Measurements from ENCODE around the gene MAGED2. TPM values are rescaled to one million over a fixed set of nuclear protein-coding genes. Genes with fewer than 3 reads are reported as not detected.
A peak's percentile ranks its signal among the peaks of the same experiment; 100 is the strongest.

Gene MAGED2
- total RNA-seq, 1 donor from 2014 or later, result 25.7 TPM

GRCh38 chrX:54799046-54799445 is 8.5 kb upstream of the MAGED2 start:
- H3K36me3 Mint-ChIP-seq (ENCODE audit: low read depth), result no peaks in the 10 kb centered on the region
- intact Hi-C loops (cut with micrococcal nuclease), result no loop called here
- no peaks in the 10 kb centered on the region for H3K9me3 Mint-ChIP-seq
- H3K4me1 Mint-ChIP-seq (ENCODE audit: low read depth), result no peaks in the 10 kb centered on the region
- no peak for DNase-seq (ENCODE audit: low spot score)
- H3K27me3 Mint-ChIP-seq (ENCODE audit: insufficient read depth), result peaks cover 2% of the 10 kb centered on the region
- no peak overlapping the region for H3K27ac Mint-ChIP-seq
- no peak overlapping the region for H3K4me3 Mint-ChIP-seq

- H3K27ac Mint-ChIP-seq, result peak overlapping the region; percentile 85
- H3K4me1 Mint-ChIP-seq (ENCODE audit: low read depth), result peaks cover 17% of the 10 kb centered on the region
- peak; percentile 6 for DNase-seq (ENCODE audit: low spot score)
- peaks cover 10% of the 10 kb centered on the region for H3K27me3 Mint-ChIP-seq (ENCODE audit: insufficient read depth)
- intact Hi-C loops (cut with micrococcal nuclease), result loop anchor here (1.0 to 5.0 kb wide), 9 partner anchors 169 to 1424 kb away; partner anchors contain the start of genes APEX2, GNL3L, KLF8 and PHF8
- H3K9me3 Mint-ChIP-seq, result no peaks in the 10 kb centered on the region
- peak overlapping the region; percentile 89 for H3K4me3 Mint-ChIP-seq
- peaks cover 9% of the 10 kb centered on the region for H3K36me3 Mint-ChIP-seq (ENCODE audit: low read depth)
These were observed 612 bp downstream of the MAGED2 start for GRCh38 chrX:54808109-54808604.

GRCh38 chrX:54808605-54809483 is 1.3 kb downstream of the MAGED2 start:
- H3K9me3 Mint-ChIP-seq, result no peaks in the 10 kb centered on the region
- H3K4me3 Mint-ChIP-seq, result peak overlapping the region; percentile 89
- peaks cover 17% of the 10 kb centered on the region for H3K4me1 Mint-ChIP-seq (ENCODE audit: low read depth)
- peaks cover 10% of the 10 kb centered on the region for H3K27me3 Mint-ChIP-seq (ENCODE audit: insufficient read depth)
- peaks cover 15% of the 10 kb centered on the region for H3K36me3 Mint-ChIP-seq (ENCODE audit: low read depth)
- peak; percentile 88 for DNase-seq (ENCODE audit: low spot score)
- peak overlapping the region; percentile 85 for H3K27ac Mint-ChIP-seq
- intact Hi-C loops (cut with micrococcal nuclease), result loop anchor here (1.0 to 5.0 kb wide), 9 partner anchors 170 to 1423 kb away; partner anchors contain the start of genes APEX2, GNL3L, KLF8 and PHF8

GRCh38 chrX:54810532-54810931 is 3.0 kb downstream of the MAGED2 start:
- intact Hi-C loops (cut with micrococcal nuclease), result no loop called here
- H3K9me3 Mint-ChIP-seq, result no peaks in the 10 kb centered on the region
- H3K36me3 Mint-ChIP-seq (ENCODE audit: low read depth), result peaks cover 16% of the 10 kb centered on the region
- H3K27me3 Mint-ChIP-seq (ENCODE audit: insufficient read depth), result peaks cover 7% of the 10 kb centered on the region
- no peak overlapping the region for H3K27ac Mint-ChIP-seq
- peaks cover 17% of the 10 kb centered on the region for H3K4me1 Mint-ChIP-seq (ENCODE audit: low read depth)
- no peak for DNase-seq (ENCODE audit: low spot score)
- peak overlapping the region; percentile 57 for H3K4me3 Mint-ChIP-seq

- peaks cover 17% of the 10 kb centered on the region for H3K4me1 Mint-ChIP-seq (ENCODE audit: low read depth)
- peak overlapping the region; percentile 35 for H3K4me3 Mint-ChIP-seq
- DNase-seq (ENCODE audit: low spot score), result no peak
- H3K36me3 Mint-ChIP-seq (ENCODE audit: low read depth), result peaks cover 21% of the 10 kb centered on the region
- intact Hi-C loops (cut with micrococcal nuclease), result no loop called here
- H3K9me3 Mint-ChIP-seq, result no peaks in the 10 kb centered on the region
- H3K27me3 Mint-ChIP-seq (ENCODE audit: insufficient read depth), result peaks cover 4% of the 10 kb centered on the region
- H3K27ac Mint-ChIP-seq, result no peak overlapping the region
These were observed 3.8 kb downstream of the MAGED2 start for GRCh38 chrX:54811301-54811885.

- intact Hi-C loops (cut with micrococcal nuclease), result no loop called here
- peaks cover 4% of the 10 kb centered on the region for H3K27me3 Mint-ChIP-seq (ENCODE audit: insufficient read depth)
- H3K4me3 Mint-ChIP-seq, result no peak overlapping the region
- H3K4me1 Mint-ChIP-seq (ENCODE audit: low read depth), result peaks cover 15% of the 10 kb centered on the region
- DNase-seq (ENCODE audit: low spot score), result no peak
- no peak overlapping the region for H3K27ac Mint-ChIP-seq
- H3K9me3 Mint-ChIP-seq, result no peaks in the 10 kb centered on the region
- peaks cover 21% of the 10 kb centered on the region for H3K36me3 Mint-ChIP-seq (ENCODE audit: low read depth)
These were observed 4.8 kb downstream of the MAGED2 start for GRCh38 chrX:54812306-54812705.

- no peak for DNase-seq (ENCODE audit: low spot score)
- H3K9me3 Mint-ChIP-seq, result no peaks in the 10 kb centered on the region
- H3K27ac Mint-ChIP-seq, result no peak overlapping the region
- peaks cover 13% of the 10 kb centered on the region for H3K36me3 Mint-ChIP-seq (ENCODE audit: low read depth)
- H3K4me3 Mint-ChIP-seq, result no peak overlapping the region
- intact Hi-C loops (cut with micrococcal nuclease), result no loop called here
- H3K4me1 Mint-ChIP-seq (ENCODE audit: low read depth), result peaks cover 5% of the 10 kb centered on the region
- no peaks in the 10 kb centered on the region for H3K27me3 Mint-ChIP-seq (ENCODE audit: insufficient read depth)
These were observed 9.8 kb downstream of the MAGED2 start for GRCh38 chrX:54817220-54817820.

- Mint-ChIP-seq H3K9me3 (no peaks in the 10 kb centered on the region), H3K4me1 (ENCODE audit: low read depth) (peaks cover 5% of the 10 kb centered on the region), H3K27ac (no peak overlapping the region), H3K36me3 (ENCODE audit: low read depth) (peaks cover 13% of the 10 kb centered on the region), H3K4me3 (no peak overlapping the region), H3K27me3 (ENCODE audit: insufficient read depth) (no peaks in the 10 kb centered on the region)
- DNase-seq (ENCODE audit: low spot score), result no peak
- intact Hi-C loops (cut with micrococcal nuclease), result no loop called here
These were observed 10.7 kb downstream of the MAGED2 start for GRCh38 chrX:54818221-54818620.

- intact Hi-C loops (cut with micrococcal nuclease), result no loop called here
- Mint-ChIP-seq H3K36me3 (ENCODE audit: low read depth) (peaks cover 6% of the 10 kb centered on the region), H3K4me3 (no peak overlapping the region), H3K4me1 (ENCODE audit: low read depth) (peaks cover 5% of the 10 kb centered on the region), H3K27me3 (ENCODE audit: insufficient read depth) (no peaks in the 10 kb centered on the region), H3K27ac (no peak overlapping the region), H3K9me3 (no peaks in the 10 kb centered on the region)
- no peak for DNase-seq (ENCODE audit: low spot score)
These were observed 11.7 kb downstream of the MAGED2 start for GRCh38 chrX:54819201-54819600.

GRCh38 chrX:54820737-54821136 is 13.2 kb downstream of the MAGED2 start:
- Mint-ChIP-seq H3K9me3 (no peaks in the 10 kb centered on the region), H3K27me3 (ENCODE audit: insufficient read depth) (no peaks in the 10 kb centered on the region), H3K36me3 (ENCODE audit: low read depth) (peaks cover 3% of the 10 kb centered on the region), H3K4me1 (ENCODE audit: low read depth) (peaks cover 5% of the 10 kb centered on the region), H3K27ac (no peak overlapping the region), H3K4me3 (no peak overlapping the region)
- DNase-seq (ENCODE audit: low spot score), result no peak
- intact Hi-C loops (cut with micrococcal nuclease), result no loop called here

GRCh38 chrX:54821310-54821709 is 13.8 kb downstream of the MAGED2 start:
- no peaks in the 10 kb centered on the region for H3K27me3 Mint-ChIP-seq (ENCODE audit: insufficient read depth)
- DNase-seq (ENCODE audit: low spot score), result no peak
- H3K27ac Mint-ChIP-seq, result no peak overlapping the region
- peaks cover 5% of the 10 kb centered on the region for H3K4me1 Mint-ChIP-seq (ENCODE audit: low read depth)
- no peak overlapping the region for H3K4me3 Mint-ChIP-seq
- no peaks in the 10 kb centered on the region for H3K9me3 Mint-ChIP-seq
- no peaks in the 10 kb centered on the region for H3K36me3 Mint-ChIP-seq (ENCODE audit: low read depth)
- intact Hi-C loops (cut with micrococcal nuclease), result no loop called here

- Mint-ChIP-seq H3K9me3 (no peaks in the 10 kb centered on the region), H3K27me3 (ENCODE audit: insufficient read depth) (peaks cover 4% of the 10 kb centered on the region), H3K27ac (no peak overlapping the region), H3K4me1 (ENCODE audit: low read depth) (peaks cover under 1% of the 10 kb centered on the region), H3K4me3 (no peak overlapping the region), H3K36me3 (ENCODE audit: low read depth) (no peaks in the 10 kb centered on the region)
- DNase-seq (ENCODE audit: low spot score), result no peak
- intact Hi-C loops (cut with micrococcal nuclease), result no loop called here
These were observed 16.6 kb downstream of the MAGED2 start for GRCh38 chrX:54824195-54824594.

GRCh38 chrX:54824722-54825121 is 17.2 kb downstream of the MAGED2 start:
- DNase-seq (ENCODE audit: low spot score), result no peak
- Mint-ChIP-seq H3K36me3 (ENCODE audit: low read depth) (no peaks in the 10 kb centered on the region), H3K27ac (no peak overlapping the region), H3K4me1 (ENCODE audit: low read depth) (no peaks in the 10 kb centered on the region), H3K27me3 (ENCODE audit: insufficient read depth) (peaks cover 4% of the 10 kb centered on the region), H3K9me3 (no peaks in the 10 kb centered on the region), H3K4me3 (no peak overlapping the region)
- intact Hi-C loops (cut with micrococcal nuclease), result no loop called here
